HL-60 (cell line): ENCODE results near the gene CROT.

Experiments
- GABPA ChIP-seq: IDR thresholded peaks from 2 replicates; pipeline ENCODE4 v1.6.1; 2012; ENCODE audit warnings: low read depth
- POLR2AphosphoS5 ChIP-seq: IDR thresholded peaks from 2 replicates; pipeline ENCODE4 v1.6.1; 2012; ENCODE audit warnings: low read depth
- SPI1 ChIP-seq: IDR thresholded peaks from 2 replicates; pipeline ENCODE4 v1.6.1; 2012; ENCODE audit warnings: low read depth, mild to moderate bottlenecking, borderline replicate concordance
- TF ChIP-seq, protein P1 (sequence below): IDR thresholded peaks from 2 replicates; pipeline ENCODE4 v1.6.1; 2012; ENCODE audit warnings: low read depth; ENCODE audit not compliant: insufficient replicate concordance
- TF ChIP-seq, protein P2 (sequence below): IDR thresholded peaks from one replicate; pipeline ENCODE4 v1.5.1; 2011; ENCODE audit warnings: low read length, control low read depth, inconsistent platforms; ENCODE audit not compliant: insufficient read depth

DNA sequence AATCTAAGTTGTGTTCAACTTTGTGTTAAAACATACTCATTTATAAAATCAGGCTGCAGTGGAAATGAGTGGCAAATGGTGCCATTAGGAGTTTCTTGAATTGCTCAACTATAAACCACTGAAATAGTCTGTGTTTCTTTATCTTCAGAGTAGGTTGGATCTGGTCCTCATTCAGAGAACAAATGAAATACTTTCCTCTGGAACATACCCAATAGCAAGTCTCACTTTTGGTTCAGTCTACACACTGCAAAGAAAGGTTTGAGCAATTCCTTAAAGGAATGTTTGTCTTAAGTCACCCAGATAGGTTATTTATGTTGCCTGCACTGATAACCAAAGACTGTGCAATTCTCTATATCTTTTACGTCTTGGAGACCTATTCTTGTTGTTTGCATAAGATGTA lies 67.6 kb downstream of the CROT start:
- TF ChIP-seq, protein P1, sequence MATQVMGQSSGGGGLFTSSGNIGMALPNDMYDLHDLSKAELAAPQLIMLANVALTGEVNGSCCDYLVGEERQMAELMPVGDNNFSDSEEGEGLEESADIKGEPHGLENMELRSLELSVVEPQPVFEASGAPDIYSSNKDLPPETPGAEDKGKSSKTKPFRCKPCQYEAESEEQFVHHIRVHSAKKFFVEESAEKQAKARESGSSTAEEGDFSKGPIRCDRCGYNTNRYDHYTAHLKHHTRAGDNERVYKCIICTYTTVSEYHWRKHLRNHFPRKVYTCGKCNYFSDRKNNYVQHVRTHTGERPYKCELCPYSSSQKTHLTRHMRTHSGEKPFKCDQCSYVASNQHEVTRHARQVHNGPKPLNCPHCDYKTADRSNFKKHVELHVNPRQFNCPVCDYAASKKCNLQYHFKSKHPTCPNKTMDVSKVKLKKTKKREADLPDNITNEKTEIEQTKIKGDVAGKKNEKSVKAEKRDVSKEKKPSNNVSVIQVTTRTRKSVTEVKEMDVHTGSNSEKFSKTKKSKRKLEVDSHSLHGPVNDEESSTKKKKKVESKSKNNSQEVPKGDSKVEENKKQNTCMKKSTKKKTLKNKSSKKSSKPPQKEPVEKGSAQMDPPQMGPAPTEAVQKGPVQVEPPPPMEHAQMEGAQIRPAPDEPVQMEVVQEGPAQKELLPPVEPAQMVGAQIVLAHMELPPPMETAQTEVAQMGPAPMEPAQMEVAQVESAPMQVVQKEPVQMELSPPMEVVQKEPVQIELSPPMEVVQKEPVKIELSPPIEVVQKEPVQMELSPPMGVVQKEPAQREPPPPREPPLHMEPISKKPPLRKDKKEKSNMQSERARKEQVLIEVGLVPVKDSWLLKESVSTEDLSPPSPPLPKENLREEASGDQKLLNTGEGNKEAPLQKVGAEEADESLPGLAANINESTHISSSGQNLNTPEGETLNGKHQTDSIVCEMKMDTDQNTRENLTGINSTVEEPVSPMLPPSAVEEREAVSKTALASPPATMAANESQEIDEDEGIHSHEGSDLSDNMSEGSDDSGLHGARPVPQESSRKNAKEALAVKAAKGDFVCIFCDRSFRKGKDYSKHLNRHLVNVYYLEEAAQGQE, result no peak
- TF ChIP-seq, protein P2, sequence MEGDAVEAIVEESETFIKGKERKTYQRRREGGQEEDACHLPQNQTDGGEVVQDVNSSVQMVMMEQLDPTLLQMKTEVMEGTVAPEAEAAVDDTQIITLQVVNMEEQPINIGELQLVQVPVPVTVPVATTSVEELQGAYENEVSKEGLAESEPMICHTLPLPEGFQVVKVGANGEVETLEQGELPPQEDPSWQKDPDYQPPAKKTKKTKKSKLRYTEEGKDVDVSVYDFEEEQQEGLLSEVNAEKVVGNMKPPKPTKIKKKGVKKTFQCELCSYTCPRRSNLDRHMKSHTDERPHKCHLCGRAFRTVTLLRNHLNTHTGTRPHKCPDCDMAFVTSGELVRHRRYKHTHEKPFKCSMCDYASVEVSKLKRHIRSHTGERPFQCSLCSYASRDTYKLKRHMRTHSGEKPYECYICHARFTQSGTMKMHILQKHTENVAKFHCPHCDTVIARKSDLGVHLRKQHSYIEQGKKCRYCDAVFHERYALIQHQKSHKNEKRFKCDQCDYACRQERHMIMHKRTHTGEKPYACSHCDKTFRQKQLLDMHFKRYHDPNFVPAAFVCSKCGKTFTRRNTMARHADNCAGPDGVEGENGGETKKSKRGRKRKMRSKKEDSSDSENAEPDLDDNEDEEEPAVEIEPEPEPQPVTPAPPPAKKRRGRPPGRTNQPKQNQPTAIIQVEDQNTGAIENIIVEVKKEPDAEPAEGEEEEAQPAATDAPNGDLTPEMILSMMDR, result no peak
- no peak for TF ChIP-seq POLR2AphosphoS5
- TF ChIP-seq GABPA, result no peak
- TF ChIP-seq SPI1, result no peak
